DMS53 (cell line): ENCODE results near the gene SLC22A13.
"Not testable (repeated sequence)": the region's sequence is repeated elsewhere in the genome, so short reads cannot be mapped to it uniquely, and the experiment has no call there.

Experiments used
- DNase-seq: peaks from one replicate; lab custom pipeline; 2025; lab: John Stamatoyannopoulos, UW

SLC22A13 gene

DNA sequence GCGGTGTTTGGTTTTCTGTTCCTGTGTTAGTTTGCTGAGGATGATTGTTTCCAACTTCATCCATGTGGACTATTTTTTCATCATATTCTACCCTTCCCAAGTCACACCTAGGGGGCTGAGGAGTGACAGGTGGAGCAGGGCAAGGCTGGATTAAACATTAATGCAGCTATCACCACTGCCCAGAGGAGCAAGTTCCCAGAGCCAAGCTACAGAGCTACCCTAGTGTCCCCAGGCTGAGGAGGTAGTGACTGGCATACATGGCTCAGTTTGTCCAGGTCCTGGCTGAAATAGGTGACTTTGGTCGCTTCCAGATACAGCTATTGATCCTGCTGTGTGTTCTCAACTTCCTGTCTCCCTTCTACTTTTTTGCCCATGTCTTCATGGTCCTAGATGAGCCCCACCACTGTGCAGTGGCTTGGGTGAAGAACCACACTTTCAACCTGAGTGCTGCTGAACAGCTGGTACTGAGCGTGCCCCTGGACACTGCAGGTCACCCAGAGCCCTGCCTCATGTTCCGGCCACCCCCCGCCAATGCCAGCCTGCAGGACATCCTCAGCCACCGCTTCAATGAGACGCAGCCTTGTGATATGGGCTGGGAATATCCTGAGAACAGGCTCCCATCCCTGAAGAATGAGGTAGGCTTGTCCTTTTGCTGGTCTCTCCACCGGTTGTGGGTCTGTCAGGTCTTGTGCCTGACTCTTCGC, at the start of gene SLC22A13:
Gene SLC22A13 (plus strand): TSS at position 209 of the 704 bp plus-strand sequence. CDS start 49 bp downstream, at position 258.
- DNase-seq, result no peak

DNA sequence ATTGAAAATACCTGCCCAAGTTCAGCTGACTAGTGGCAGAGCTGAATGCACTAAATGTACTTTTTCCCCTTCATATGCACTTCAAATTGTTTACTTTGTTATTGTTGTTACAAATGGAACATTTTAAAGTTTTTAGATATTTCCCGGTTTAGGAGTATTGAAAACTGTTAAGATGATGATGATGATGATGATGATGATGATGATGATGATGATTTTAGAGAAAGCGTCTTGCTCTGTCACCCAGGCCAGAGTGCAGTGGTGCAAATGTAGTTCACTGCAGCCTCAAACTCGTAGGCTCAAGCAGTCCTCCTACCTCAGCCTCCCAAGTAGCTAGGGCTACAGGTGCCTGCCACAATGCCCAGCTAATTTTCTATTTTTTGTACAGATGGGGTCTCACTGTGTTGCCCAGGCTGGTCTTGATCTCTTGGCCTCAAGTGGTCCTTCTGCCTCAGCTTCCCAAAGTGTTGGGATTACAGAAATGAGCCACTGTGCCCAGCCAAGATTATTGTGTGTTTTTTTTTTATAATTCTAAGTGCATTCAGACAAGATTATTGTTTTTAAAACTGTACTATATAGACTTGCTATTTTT, 45.9 kb upstream of the SLC22A13 start:
- DNase-seq, result no peak

- DNase-seq, result no peak
Observed at GRCh38 chr3:38221005-38221404, 44.6 kb upstream of the SLC22A13 start.

DNA sequence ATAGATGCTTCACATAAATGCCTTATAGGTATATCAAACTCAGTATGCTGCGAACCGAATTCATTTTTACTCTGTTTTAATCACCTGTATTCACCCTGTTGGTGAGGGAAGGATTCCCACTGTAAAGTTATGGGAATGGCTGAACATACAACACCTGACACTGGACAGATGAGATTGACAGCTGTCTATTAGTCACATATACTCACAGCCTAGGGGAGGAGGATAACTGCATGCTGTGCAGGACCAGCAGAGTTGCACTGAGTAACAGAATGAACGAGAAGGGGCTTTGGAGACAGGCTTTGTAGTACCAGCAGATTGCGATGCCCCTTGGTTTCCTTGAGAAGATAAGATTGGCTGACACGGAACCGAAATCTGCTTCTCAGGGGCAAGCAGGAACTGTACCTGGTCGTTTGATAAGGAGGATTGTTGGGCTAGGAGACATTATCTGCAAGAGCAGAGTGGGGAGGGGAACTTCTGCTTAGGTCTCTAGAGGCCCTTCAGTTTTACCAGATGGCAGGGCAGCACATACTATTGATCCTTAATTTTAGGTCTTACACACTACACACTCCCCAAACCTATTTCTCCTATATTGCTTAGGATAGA, 43.5 kb upstream of the SLC22A13 start:
- no peak for DNase-seq

DNA sequence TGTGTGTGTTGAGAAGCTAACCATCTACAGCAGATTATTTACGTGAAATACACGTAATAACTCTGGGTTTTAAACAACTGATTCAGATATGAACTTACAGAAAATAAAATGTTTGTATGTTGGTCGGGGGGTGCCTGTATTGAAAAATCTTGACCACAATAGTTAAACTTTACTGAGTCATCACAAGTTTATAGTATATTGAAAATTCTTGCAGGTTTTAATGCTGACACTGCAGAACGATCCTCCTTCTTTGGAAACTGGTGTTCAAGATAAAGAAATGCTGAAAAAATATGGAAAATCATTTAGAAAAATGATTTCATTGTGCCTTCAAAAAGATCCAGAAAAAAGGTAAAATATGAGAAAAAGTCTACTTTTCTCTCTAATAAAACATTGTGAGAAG, 41.3 kb upstream of the SLC22A13 start:
- no peak for DNase-seq

GRCh38 chr3:38226273-38226672, 39.3 kb upstream of the SLC22A13 start:
- DNase-seq, result no peak

DNA sequence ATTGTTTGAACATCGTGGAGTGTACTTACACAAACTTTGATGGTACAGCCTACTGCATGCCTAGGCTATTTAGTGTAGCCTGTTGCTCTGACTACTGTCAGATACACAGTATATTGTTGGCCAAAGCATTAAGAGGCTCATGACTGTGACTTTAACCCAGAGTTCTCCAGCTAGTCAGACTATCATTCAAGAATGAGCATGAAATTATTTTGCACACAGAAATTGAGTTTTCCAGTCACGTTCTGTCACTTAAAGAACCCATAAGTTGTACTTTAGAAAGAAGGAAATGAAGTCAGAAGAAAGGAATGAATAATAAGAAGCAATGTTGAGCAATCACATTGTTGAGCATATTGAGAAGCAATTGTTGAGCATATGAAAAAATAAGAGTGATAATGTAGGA, 37.6 kb upstream of the SLC22A13 start:
- no peak for DNase-seq

- DNase-seq, result no peak
Observed at GRCh38 chr3:38229036-38229435, 36.6 kb upstream of the SLC22A13 start.

DNA sequence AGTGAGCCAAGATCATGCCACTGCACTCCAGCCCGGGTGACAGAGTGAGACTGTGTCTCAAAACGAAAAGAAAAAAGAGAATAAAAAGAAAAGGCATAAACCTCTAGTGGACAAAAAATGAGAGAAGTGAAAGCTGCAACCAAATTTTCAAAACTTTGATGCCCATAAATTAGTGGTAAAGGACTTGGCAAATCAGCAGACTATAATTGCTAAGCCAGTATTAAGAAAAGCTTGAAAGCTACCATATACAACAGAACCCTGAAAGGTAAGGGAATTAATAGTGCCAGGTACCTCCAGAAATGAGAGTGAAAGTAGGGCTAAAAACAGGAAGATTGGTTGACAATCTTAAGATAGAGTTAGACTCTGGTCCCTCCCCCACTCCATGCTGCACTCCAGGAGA, 32.9 kb upstream of the SLC22A13 start:
- no peak for DNase-seq

GRCh38 chr3:38235466-38235865, 30.1 kb upstream of the SLC22A13 start:
- no peak for DNase-seq

DNA sequence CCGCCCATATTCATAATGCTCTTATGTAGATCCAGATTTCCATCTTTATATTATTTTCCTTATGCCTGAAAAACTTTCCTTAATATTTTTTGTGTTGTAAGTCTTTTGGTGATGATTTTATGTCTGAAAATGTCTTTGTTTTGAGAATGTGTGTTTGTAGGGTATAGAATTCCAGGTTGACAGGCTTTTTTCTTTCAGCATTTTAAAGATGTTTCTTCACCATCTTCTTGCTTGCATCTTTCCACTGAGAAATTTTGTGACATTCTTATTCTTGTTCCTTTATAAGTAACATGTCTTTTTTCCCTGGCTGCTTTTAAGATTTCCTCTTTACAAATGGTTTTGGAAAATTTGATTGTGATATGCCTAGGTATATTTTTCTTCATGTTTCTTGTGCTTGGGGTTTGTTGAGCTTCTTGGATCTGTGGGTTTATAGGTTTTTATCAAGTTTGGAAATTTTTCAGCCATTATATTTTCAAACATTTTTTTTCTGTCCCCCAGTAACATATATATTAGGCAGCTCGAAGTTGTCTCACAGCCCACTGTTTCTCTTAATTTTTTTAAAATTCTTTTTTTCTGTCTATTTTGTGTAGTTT, 27.1 kb upstream of the SLC22A13 start:
- no peak for DNase-seq

DNA sequence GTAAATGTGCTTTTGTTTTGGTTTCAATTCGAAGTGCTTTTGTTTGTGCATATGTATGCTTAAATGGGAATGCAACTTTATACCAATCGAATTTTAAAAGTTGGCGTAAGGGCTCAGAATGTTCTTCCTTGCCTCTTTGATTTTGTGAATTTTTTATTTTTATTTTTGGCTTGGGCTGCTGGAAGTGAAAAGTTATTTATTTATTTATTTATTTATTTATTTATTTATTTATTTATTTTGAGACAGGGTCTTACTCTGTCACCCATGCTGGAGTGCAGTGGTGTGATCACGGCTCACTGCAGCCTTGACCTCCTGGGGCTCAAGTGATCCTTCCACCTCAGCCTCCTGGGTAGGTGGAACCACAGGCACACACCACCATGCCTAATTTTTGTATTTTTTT, 22.8 kb upstream of the SLC22A13 start:
- DNase-seq, result not testable (repeated sequence)

GRCh38 chr3:38245930-38246329, 19.7 kb upstream of the SLC22A13 start:
- no peak for DNase-seq

- DNase-seq, result peak; percentile 1
Observed at GRCh38 chr3:38247366-38248035, 18.1 kb upstream of the SLC22A13 start.

GRCh38 chr3:38250198-38250597, 15.4 kb upstream of the SLC22A13 start:
- DNase-seq, result no peak

GRCh38 chr3:38251197-38251596, 14.4 kb upstream of the SLC22A13 start:
- no peak for DNase-seq

- no peak for DNase-seq
Observed at GRCh38 chr3:38253704-38254103, 11.9 kb upstream of the SLC22A13 start.

DNA sequence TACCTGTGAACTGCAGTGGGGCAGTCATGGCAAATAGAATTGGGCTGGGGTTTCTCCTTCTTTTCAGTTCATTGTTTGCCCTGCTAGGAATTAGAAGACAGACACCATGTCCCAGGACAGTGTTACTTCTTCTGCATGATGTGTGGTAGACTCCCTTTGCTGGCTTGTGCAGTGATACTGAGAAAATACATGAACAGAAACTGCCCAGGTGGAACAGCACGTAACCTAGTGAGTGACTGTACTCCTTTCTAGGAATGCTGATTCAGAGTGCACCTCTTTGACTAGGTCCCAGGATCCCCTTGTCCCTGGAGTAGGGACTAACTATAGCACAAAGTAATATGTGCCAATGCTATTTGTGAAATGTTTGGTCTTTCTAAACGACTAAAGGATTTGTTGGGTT, 10.7 kb upstream of the SLC22A13 start:
- no peak for DNase-seq

DNA sequence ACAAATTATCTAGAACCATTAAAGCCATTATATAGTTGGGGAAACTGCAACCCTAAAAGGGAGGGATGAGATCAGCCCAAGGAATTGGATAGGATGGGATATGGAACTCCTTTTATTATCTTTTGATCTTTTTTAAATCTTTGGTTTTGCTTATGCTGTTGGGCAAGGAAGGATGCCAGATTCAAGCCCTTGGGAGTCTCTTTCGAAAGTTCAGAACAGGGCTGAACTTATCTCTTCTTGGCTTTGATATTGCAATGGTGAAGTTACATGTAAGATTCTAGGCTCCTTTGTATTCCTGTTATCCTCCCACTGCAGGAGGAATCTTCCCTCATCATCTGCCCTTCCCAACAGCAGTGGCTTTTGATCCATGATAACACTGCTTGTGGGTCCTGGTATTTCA, 10.0 kb upstream of the SLC22A13 start:
- no peak for DNase-seq

DNA sequence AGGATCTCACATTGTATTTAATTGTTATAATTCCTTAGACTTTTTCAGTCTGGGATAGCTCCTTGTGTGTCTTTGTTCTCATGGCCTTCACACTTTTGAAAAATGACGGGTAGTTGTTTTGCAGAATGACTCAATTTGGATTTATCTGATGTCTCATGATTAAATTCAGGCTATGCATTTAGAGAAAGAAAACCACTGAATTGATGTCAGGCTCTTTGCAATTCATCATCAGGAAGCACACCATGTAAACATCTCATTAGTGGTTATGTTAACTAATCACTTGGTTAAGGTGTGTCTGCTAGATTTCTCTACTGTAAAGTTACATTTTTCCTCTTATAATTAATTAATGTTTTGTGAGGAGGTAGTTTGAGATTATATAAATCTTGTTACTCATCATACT, 8.0 kb upstream of the SLC22A13 start:
- DNase-seq, result no peak

DNA sequence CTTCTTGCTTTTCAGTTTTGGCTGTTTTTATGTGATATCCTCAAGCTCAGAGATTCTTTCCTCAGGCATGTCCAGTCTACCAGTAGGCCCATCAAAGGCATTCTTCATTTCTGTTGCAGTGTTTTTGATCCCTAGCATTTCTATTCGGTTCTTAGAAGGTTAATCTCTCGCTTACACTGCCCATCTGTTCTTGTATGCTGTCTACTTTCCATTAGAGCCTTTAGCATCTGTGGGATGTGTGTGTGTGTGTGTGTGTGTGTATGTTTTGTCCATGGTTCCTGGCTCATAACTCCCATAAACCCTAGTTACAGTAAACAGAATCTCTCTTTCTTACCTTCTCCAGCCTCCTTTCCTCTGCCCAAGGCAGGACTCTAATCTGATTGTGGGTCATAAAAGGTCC, 5.1 kb upstream of the SLC22A13 start:
- no peak for DNase-seq

DNA sequence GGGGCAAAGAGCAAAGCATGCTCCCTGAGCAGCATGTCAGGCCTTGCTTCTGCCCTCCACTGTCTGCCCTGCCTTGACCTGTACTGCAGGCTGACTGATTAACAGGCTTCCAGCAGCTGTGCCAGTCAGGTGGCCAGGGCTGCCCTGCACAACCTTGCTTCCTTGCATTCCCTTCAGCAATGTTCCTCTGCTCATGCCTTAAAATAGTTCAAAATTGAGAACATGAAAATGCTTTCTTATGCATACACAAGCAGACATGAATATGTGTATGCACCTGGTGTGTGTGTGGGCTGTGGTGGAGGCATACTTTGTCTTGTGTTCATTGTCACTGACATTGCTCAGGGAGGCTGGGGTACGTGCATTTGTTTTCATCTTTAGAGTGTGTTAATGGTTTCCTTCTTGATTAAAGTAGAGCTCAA, 1.2 kb upstream of the SLC22A13 start:
- DNase-seq, result no peak

DNA sequence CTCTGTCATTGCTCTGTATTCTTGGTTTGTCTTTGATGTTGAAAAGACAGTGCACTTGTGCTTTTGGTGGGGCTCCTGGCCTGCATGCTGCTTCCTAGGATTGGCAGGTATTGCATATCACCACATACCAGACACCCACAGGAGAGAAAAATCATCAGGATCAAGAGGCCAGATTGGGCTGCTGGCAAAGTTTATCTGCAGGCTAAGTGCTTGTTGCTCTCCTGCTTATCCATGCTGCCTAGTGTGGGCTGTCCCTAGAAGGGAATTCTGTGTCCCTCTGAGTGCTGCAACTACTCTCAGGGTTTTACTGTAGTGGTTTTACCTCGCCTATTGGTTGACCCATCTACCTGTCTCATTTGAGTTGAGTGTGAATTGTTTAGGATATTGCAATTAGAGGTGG, 833 bp upstream of the SLC22A13 start:
- DNase-seq, result no peak
